Measurements from ENCODE around the gene LAMTOR3.

GRCh38 chr4:99893839-99894160, 427 bp downstream of the LAMTOR3 start:
- no peak for TF ChIP-seq CTCF (IDR thresholded peaks at IDR 0.05)
- TF ChIP-seq POLR2A (IDR thresholded peaks at IDR 0.05): no peak

Data from right lobe of liver (tissue), 4 donors.